GF-D8 (cell line): ENCODE data around the gene RUNX1.

Experiments
- DNase-seq: peaks from one replicate; lab custom pipeline; 2025; lab: John Stamatoyannopoulos, UW

RUNX1 gene

DNA sequence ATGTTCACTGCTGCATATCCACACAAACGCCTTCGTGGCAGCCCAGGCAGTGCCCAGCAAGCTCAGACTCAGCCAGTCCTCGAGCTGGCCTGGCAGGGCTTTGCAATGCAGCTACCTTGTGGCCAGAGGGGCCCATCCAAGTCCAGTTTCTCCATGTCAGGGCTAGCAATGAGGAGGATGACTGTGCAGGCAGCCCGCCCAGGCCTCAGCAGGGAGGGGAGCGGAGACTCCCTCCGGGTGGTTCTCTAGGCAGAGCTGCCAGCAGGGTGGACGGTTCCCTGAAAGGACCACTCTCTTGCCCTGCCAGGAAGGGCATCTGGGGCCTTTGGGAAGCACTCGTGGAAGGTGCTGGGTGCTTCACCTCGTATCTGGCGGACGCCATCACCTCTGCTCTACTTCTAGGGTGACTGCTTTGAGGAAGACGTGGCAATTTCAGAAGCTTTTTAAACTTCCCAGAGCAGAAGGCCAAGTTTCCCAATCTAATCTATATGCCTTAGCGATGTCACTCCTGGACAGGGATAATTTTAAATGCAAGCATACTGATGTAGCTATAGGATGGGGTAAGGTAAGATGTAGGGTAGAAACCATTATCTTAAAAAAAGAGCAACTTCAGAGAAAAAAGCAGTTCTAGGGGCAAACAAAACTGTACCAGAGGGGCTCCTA lies 56.2 kb downstream of the RUNX1 start:
- DNase-seq: no peak

DNA sequence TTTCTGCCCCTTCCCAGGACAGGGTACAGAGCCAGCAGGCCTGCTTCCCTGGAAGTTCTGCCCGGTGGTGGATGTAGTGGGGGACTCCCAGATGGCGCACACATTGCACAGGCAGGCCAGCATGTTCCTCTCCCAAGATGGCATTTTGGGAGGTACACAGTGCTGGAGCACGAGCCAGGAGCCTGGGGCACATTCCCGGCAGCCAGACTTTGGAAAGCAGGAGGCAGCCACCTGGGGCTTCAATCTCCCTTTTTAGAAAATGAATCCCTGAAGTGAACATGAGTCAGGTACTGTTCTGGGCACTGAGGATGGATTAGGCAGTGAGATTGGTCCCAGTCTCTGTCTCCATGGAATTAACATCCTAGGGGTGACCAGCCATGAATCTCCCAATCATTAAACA lies 56.9 kb downstream of the RUNX1 start:
- DNase-seq: no peak

DNA sequence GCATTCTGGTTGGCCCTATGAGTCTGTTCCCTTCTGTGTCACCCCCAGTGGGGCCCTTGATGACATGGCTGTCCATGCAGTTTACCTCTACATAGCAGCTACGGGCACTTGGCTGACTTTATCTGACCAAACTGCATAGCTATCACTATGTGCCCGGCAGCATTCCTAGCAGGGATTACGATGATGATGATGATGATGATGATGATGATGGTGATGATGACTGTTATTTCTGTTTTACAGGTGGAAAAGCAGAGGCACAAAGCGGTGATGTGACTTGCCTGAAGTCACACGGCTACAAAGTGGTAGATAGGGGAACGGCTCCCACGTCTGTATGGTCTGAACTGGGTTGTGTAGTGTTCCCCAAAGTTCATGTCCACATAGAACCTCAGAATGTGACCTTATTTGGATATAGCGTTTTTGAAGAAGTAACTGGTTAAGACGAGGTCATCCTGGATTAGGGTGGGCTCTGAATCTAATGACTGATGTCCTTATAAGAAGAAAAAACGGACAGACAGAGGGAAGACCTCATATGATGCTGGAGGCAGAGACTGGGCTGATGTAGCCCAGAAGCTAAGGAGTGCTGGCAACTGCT lies 57.6 kb downstream of the RUNX1 start:
- DNase-seq: no peak

DNA sequence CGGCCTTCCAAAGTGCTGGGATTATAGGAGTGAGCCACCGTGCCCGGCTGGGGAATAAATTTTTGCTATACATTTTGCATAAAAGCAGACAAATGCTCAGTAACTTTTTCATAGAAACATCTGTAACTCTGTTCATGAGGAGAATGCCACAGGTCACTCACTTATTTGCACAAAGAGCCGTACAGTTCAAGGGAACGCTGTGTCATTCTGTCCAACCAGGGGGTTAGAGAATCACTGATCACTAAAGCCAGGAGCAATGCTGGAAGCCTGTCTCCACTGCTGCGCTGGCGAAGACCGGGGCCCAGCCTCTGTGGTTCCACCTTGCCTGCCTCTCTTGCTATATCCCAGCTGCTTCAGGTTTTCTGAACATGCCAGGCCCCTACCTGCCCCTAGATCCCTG lies 58.3 kb downstream of the RUNX1 start:
- no peak for DNase-seq

DNA sequence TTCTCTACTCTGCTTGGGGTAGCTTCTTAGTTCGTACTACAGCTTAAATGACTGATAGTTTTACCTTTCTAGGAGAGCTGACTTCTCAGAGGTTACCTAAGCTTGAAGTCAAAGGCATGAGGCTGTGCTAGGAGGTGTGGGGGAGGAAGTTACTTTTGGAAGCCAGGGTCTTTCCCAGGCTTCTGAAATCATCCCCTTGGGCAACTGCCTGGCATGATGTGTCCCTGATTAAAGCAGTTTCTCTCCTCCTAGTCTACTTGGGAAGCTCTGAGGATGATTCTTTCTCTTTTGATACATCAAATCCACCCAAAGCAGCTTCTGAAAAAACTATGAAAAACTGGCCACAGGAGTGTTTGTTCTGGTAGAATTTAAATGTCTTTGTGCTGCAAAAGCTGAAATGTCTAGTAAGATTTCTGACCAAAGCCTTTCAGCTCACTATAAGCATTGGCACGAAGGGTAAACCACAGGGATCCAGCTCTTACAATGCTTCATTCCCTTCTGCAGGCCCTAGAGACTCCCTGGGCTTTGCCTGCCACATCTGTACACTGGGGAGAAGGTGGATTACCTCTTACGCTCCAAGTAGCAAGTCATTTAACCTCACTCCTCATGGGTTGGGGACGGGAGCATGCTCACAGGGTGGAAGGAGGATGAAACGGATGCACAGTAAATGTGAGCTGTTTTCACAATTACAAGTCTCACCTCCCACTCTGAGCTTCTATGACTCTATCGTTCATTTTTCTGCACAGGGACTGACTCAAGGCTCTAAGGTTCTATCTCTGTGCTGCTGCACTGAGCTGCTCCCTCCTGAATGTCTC lies 59.6 kb downstream of the RUNX1 start:
- DNase-seq: no peak

DNA sequence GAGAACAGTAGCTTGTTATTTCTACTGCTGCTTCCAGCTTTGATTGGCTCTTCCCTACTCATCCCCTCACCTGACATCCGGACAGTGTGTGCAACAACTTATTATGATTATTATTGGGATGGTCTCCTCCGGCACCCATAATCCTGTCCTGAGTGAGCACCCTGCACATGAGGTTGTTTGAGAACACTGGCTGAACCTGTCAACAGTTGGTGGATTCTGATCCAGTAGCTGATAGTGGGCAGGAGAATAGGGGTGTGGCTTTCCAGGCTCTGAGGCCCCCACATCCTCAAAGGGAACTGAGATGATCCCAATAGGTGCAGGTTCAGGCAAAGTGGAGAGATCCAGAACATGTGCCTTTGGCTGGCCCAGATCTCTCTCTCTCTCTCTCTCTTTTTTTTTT lies 60.5 kb downstream of the RUNX1 start:
- DNase-seq: no peak

DNA sequence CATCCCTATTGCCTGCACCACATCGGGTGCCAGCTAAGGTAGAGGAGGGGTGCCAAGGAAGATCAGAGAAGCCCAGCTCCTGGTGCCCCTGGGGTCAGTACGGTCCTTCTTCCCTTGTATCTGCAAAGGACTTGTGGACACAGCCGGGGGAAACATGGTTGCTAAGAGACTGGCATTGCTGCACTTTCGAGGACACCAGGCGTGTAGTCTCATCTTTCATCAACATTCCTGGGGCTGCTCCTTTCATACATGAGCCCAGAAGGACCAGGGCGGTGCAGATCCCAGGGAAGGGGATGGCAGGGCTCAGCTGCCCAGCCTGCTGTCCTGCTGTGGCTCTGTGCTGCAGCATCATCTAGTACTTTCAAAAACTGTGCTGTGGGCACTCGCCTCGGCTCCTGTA lies 61.0 kb downstream of the RUNX1 start:
- DNase-seq: no peak

DNA sequence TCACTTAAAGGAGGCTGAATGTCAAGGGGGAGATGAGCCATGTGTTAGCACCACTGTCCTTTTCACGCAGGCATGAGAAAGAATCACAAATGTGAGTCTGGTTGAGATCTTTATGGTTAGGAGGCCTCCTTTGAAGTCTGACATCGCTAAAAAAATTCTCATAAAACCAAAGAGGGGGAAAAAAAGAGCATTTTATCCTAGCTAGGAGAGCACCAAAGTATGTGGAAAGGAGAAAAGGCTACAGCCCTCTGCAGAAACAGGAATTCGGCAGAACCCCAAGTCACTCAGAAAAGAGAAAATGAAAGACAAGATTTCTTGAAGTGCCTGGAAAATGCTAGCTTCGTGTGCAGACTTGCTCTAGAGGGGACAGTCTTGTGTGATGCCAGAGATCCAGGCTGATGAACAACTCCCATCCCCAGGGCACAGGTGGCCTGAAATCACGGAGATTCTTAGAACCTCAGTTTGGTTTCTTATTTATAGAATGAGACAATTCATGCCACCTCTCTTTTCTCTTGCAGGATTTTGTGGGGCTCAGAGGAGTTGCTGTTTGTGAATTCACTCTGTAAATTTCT lies 61.5 kb downstream of the RUNX1 start:
- DNase-seq: no peak

DNA sequence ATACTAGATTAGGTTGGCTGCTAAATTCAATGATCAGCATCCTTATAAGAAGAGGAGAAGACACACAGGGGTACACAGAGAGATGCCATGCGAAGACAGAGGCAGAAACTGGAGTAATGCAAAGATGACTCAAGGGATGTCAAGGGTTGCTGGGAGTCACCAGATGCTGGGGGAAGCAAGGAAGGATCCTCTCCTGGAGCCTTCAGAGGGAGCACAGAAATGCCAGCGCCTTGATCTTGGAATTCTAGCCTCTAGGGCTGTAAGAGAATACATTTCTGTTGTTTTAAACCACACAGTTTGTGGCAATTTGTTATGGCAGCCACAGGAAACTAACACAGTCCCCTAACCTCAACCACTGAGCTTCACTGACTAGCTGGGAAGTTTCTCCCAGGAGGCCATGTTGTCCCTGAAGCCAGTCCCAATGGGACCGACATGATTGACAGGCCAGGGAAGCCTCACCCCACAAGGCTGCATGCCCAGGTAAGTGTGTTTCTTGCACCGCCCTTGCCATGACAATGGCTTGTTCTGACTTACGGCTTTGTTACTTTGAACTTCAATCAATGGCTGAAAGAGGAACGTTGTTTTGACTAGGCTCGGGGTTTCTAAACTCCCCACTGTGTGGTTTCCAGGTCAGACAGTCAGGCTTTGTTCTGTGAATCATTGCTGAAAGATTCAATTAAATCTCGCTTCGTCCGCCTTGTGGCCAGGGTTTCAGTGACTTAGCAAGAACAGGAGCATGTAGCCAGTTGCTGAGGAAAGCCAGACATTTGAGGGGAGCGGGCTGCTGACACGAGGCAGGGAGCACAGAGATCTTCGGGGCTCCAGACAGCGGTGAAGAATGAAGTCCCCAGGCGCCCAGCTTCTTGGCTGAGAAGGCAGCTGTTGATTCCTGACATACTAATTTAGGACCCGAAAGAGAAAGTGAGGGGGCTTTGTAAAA lies 62.3 kb downstream of the RUNX1 start:
- DNase-seq: no peak

DNA sequence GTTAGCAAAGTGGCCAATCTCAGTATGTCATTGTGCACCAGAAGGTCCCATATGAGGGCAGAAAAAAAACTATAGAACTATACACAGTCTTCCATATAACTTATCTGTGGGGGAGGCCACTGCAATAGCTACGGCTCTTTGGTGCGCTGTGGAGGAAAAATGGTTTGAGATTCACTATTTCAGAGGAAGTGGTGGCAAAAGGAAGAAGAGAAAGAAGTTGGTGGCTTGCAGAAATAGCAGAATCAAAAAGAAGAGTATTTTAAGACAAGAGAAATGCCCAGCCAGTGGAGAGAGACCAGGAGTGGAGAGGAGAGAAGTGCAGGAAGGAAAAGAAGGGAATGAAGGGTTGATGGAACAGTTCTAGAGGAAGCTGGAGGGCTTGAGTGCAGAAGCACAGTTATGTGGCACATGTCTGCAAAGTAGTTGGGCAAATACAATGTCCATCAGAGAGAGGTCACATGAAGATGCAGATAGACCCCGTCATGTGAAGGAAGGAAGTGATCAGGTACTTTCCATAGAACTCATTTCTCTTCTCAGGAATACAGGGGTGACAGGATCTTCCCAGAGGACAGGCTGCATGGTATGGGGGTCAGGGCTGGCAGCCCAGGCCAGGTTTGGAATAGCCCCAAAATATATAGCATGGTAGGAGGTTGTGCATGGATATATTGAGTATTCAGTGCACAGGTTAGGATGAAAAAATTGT lies 64.6 kb downstream of the RUNX1 start:
- DNase-seq: no peak

DNA sequence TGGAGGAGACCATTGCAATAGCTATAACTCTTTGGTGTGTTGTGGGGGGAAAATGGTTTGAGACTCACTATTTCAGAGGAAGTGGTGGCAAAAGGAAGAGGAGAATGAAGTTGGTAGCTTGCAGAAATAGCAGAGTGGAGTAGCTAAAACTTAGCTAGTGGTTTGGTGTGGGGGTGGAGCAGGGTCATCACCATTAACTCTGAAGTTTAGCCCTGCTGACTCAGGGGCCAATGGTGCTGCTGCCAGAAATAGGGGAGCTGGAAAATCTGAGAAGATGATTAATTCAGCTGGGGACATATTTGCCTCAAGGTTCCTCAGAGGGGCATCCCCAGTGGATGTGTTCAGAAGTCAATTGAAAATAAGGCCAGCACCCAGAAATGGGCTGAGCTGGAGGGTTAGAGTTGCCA lies 65.4 kb downstream of the RUNX1 start:
- peak; percentile 49 for DNase-seq

DNA sequence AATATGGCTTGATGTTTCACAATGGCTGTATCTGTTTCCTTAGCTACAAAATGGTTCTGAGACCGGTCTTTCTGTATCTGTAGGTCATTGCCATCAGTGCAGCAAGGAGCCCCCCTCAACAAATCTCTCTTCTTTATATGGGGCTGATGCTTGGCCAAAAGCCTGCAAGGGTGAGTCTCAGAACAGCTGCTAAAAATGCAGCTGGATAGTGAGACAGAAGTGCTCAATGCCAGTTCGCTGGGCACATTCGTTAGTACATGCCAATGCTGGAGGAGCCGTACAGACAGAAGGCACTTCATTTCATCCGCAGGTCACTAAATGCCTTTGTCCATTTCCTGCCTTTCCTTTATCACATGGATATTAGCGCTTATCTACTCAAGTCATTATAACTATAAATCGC lies 67.3 kb downstream of the RUNX1 start:
- no peak for DNase-seq

DNA sequence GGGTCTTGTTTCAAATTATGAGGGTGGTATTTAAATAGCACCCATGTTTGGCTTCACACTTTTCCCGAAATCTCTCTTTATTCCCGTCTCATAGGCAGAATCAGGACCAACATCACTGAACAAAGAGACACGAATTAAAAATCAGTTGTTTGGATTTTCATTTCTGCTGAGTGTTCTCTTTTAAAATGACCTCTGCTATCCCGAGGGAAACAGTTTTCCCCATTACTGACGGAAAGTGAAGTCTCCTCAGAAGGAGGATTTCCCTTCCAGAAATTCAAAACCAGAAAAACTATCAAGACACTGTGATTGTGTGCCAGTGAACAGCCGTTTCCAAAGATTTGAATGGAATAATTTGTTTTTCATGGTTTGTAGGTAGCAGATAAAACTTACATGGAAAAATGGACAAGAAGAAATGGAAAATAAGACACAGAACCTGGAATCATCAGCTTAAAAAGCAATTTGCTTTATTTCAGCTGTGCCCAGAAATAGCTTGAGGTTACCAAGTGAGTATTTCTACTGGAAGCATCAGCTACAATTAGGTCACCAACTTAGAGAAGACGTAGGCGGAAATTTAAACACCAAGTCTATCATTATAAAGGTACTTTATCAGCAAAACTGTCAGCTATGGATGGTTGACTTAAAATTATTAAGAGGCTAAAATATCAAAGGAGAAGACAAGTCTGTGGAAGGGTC lies 68.5 kb downstream of the RUNX1 start:
- no peak for DNase-seq

DNA sequence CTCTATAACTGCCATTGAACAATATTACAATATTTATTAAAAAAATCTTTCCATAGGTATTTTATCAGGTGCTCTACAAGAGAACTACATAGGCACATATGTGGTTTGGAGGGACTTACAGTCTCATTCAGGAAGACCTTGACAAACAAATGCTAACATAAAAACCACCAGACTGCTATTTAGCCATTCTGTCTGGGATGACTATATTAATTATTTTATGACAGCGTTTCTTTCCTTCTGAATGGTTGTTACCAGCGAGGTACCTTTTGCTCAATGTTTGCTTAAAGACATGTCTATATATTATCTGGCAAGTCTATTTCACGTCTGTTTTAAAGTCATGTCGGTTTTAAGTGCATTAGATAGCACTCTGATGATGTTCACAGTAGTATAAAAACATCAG lies 69.7 kb downstream of the RUNX1 start:
- no peak for DNase-seq

DNA sequence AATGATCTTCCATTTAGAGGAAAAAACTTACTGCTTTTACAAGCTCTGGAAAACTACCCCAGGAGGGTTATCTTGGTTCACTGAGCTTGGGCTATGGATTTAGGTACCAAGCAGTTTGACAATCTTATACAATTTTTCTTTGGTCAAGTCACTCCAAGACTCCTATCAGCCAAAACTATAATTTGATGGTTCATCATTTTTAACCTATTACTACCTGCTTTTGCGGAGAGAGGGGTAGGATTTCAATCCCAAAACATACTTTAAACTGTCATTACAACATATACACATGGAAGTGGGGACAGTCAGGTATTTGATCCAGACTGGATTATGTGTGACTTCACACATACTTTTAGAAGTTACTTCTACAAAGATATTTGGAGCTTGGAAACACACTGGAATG lies 71.8 kb downstream of the RUNX1 start:
- DNase-seq: no peak

DNA sequence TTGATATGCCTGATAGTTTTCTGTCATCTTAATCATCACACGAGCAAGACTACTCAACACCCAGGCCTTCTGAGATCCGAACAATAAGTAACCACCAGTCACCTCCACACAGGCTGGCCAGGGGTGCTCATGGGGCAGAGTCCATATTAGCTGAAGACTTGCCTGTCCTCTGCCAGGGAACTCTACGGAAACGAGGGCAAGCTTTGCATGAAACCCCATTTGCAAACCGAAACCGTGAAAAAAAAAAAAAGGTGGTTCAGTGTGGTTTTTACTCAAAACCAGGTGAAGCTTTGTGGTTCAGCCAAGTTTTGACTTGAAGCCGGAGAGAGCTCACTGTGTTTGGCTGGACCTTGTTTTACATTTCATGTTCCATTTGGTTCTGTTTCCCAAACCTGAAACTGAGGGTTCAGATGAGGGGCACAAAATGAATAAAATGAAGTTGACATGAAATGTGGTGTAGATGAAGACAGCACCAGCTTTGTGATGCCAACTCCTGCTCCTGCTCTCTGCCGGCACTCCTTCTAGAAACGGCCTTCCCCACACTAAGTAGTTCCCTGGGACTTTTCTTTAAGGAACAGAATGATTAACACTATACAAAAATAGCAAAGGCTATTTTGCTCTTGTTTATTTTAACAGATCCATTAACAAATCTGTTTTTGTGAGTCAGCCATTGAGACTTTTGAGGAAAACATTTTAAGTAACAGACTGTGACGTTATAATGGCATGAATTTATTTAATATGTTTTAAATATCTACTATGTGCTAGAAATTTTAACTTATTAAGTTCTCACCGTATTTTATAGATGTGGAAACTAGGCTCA lies 74.7 kb downstream of the RUNX1 start:
- no peak for DNase-seq

DNA sequence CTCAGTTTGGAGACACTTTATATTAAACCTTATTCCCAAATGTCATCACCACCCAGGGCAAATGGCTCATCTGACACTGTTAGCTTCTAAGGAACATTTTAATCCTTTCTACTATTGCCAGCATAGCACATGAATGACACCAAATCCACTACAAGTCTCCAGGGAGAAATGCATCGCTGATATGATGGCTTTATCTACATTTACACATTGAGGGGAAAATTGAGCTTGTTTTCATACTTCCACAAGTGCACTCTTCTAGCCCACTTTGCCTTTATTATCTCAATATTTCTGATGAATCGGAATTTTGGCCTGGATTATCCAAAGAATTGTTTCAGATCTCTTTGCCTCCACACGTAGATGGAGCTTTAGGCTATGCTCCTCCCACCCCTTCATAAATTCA lies 75.4 kb downstream of the RUNX1 start:
- no peak for DNase-seq

DNA sequence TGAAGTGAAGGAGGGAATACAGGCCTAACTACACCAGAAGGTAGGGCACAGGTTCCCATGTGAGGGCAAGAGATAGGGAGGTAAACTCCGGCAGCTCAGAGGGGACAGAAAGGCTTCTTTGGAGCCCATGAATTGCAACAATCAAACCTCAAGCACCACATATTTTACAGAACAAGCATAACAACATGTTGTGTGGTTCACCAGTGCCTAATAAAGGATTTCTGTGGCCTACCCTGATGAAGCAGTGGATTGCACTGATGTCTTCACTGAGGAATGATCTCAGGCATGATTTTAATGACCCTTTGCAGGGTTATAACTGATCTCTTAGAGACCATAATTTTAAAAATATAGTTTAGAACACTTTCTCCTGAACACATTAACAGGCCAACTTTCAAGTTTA lies 77.4 kb downstream of the RUNX1 start:
- no peak for DNase-seq

DNA sequence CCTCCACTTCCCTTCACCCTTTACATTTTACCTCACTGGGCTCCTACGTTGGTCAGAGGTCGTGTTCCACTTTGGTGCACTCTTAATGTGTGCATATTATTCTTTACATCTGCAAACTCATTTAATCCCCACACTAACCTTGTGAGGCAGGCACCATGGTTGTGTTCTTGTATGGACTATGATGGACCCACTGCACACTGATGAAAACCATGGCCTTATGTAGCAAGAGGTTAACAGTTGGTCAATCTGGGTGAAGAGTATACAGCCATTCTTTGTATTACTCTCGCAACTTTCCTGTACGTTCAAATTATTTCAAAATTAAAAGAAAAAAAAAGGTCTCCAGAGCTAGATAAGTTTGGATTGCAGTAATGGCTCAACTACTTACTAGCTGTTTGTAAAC lies 78.5 kb downstream of the RUNX1 start:
- DNase-seq: no peak

DNA sequence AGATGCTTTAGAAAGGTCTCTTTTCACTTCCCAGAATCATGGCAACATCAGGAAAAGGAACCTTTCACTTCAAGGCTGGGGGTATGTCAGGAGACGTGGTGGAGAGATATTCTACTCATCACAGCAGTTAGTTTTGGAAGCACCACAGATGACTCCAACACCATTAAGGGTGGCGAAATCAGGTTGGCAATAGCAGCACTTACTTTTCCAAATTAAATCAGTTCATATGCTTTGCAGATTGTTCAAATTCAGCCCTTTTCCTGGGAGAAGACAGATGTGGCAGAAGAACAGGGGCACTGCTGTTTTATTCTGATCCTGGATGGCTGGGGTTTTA lies 79.0 kb downstream of the RUNX1 start:
- no peak for DNase-seq
